Measurements from ENCODE around the gene ZNHIT3. TPM values are rescaled to one million over a fixed set of nuclear protein-coding genes. Genes with fewer than 3 reads are reported as not detected.
A peak's percentile ranks its signal among the peaks of the same experiment; 100 is the strongest.
"Not testable (repeated sequence)": the region's sequence is repeated elsewhere in the genome, so short reads cannot be mapped to it uniquely, and the experiment has no call there.

Gene ZNHIT3
- polyA plus RNA-seq (ENCODE audit: insufficient read length in 4 of 4): 10 to 100 TPM; 40.8 to 71.3 (median 67.9) TPM

- DNase-seq (ENCODE audit: low read depth in 4 of 4, low spot score in 3 of 4): peak; percentile 80 to 86 (median 84)
Observed at GRCh38 chr17:36486204-36487194, at the start of gene ZNHIT3. Gene ZNHIT3 (plus strand): TSS chr17:36486681. CDS start chr17:36486700, 19 bp downstream.

- not testable (repeated sequence) for DNase-seq (ENCODE audit: low read depth in 4 of 4, low spot score in 3 of 4)
Observed at GRCh38 chr17:36441792-36442191, 44.7 kb upstream of the ZNHIT3 start.

GRCh38 chr17:36443777-36444176 is 42.7 kb upstream of the ZNHIT3 start:
- DNase-seq (ENCODE audit: low read depth in 4 of 4, low spot score in 3 of 4): no peak

- DNase-seq (ENCODE audit: low read depth in 4 of 4, low spot score in 3 of 4): not testable (repeated sequence)
Observed at GRCh38 chr17:36449997-36450396, 36.5 kb upstream of the ZNHIT3 start.

- not testable (repeated sequence) for DNase-seq (ENCODE audit: low read depth in 4 of 4, low spot score in 3 of 4)
Observed at GRCh38 chr17:36452888-36453287, 33.6 kb upstream of the ZNHIT3 start.

GRCh38 chr17:36457701-36458100 is 28.8 kb upstream of the ZNHIT3 start:
- DNase-seq (ENCODE audit: low read depth in 4 of 4, low spot score in 3 of 4): not testable (repeated sequence)

GRCh38 chr17:36459045-36459444 is 27.4 kb upstream of the ZNHIT3 start:
- no peak for DNase-seq (ENCODE audit: low read depth in 4 of 4, low spot score in 3 of 4)

GRCh38 chr17:36459601-36460000 is 26.9 kb upstream of the ZNHIT3 start:
- DNase-seq (ENCODE audit: low read depth in 4 of 4, low spot score in 3 of 4): no peak

GRCh38 chr17:36460265-36460937 is 26.1 kb upstream of the ZNHIT3 start:
- no peak for DNase-seq (ENCODE audit: low read depth in 4 of 4, low spot score in 3 of 4)

GRCh38 chr17:36461330-36462110 is 25.0 kb upstream of the ZNHIT3 start:
- no peak for DNase-seq (ENCODE audit: low read depth in 4 of 4, low spot score in 3 of 4)

GRCh38 chr17:36463916-36464764 is 22.3 kb upstream of the ZNHIT3 start:
- DNase-seq (ENCODE audit: low read depth in 4 of 4, low spot score in 3 of 4): peak in 2 of 4 donors; percentile 59 to 67

GRCh38 chr17:36464765-36465088 is 21.8 kb upstream of the ZNHIT3 start:
- no peak for DNase-seq (ENCODE audit: low read depth in 4 of 4, low spot score in 3 of 4)

- DNase-seq (ENCODE audit: low read depth in 4 of 4, low spot score in 3 of 4): no peak
Observed at GRCh38 chr17:36468903-36469635, 17.4 kb upstream of the ZNHIT3 start.

- no peak for DNase-seq (ENCODE audit: low read depth in 4 of 4, low spot score in 3 of 4)
Observed at GRCh38 chr17:36469733-36470132, 16.7 kb upstream of the ZNHIT3 start.

GRCh38 chr17:36470499-36470898 is 16.0 kb upstream of the ZNHIT3 start:
- no peak for DNase-seq (ENCODE audit: low read depth in 4 of 4, low spot score in 3 of 4)

- DNase-seq (ENCODE audit: low read depth in 4 of 4, low spot score in 3 of 4): no peak
Observed at GRCh38 chr17:36474571-36474970, 11.9 kb upstream of the ZNHIT3 start.

- no peak for DNase-seq (ENCODE audit: low read depth in 4 of 4, low spot score in 3 of 4)
Observed at GRCh38 chr17:36475346-36475970, 11.0 kb upstream of the ZNHIT3 start.

GRCh38 chr17:36481829-36482228 is 4.7 kb upstream of the ZNHIT3 start:
- no peak for DNase-seq (ENCODE audit: low read depth in 4 of 4, low spot score in 3 of 4)

Measured in left renal pelvis (tissue), 4 donors.